HEK293 (cell line): Measurements from ENCODE around the gene CYP2C8.

Experiments
- CTCF ChIA-PET: fragments of 350-600 bp; formaldehyde crosslinking; extraction: SDS; loops from one replicate; lab custom pipeline; 2021; ENCODE audit warnings: antibody characterized with exemption; lab: Yijun Ruan, JAX
- POLR2A ChIA-PET: fragments of 300-600 bp; formaldehyde crosslinking; extraction: SDS; loops from one replicate; lab custom pipeline; 2020; ENCODE audit warnings: antibody characterized with exemption, inconsistent platforms; lab: Yijun Ruan, JAX
- H3K27ac ChIP-seq: fragments of 200-500 bp; sonication (Bioruptor generic); 2 replicates; pipeline ENCODE4 v1.5.1; 2014; ENCODE audit warnings: low read depth, low read length, control low read depth, inconsistent platforms; ENCODE audit errors: extremely low read depth
- H3K36me3 ChIP-seq, 2 experiments: fragments of 200-500 bp in 1 of 2; sonication (Bioruptor generic) in 1 of 2; 1 replicate in 1 of 2; 2 replicates in 1 of 2; pipeline ENCODE4 v1.5.1; 2014 to 2017; ENCODE audit warnings: inconsistent platforms in 2 of 2, low read length in 2 of 2; ENCODE audit not compliant: control insufficient read depth in 2 of 2, insufficient read depth in 1 of 2
- H3K4me1 ChIP-seq: fragments of 200-500 bp; sonication (Bioruptor generic); 2 replicates; pipeline ENCODE4 v1.5.1; 2014; ENCODE audit warnings: mild to moderate bottlenecking, low read length, inconsistent platforms; ENCODE audit not compliant: control insufficient read depth, insufficient read depth
- H3K4me3 ChIP-seq: 2 replicates; pipeline ENCODE4 v1.5.1; 2011; ENCODE audit warnings: low read depth, mild to moderate bottlenecking, control low read depth, low read length, moderate library complexity
- H3K9me3 ChIP-seq: fragments of 200-500 bp; sonication (Bioruptor generic); 2 replicates; pipeline ENCODE4 v1.5.1; 2014; ENCODE audit warnings: low read depth, low read length, inconsistent platforms; ENCODE audit not compliant: control insufficient read depth, insufficient read depth
- TCF7L2 ChIP-seq: IDR thresholded peaks from 2 replicates; pipeline ENCODE4 v1.6.1; 2011; ENCODE audit warnings: low read depth, mild to moderate bottlenecking, inconsistent platforms, low read length, moderate library complexity, borderline replicate concordance
- ZBTB17 ChIP-seq: fragments of 450-650 bp; formaldehyde crosslinking; IDR thresholded peaks from 2 replicates; pipeline ENCODE4 v1.5.1; 2016; ENCODE audit warnings: missing biosample characterization, missing genetic modification characterization
- ZBTB21 ChIP-seq: fragments of 450-650 bp; formaldehyde crosslinking; IDR thresholded peaks from 2 replicates; pipeline ENCODE4 v1.5.1; 2017; ENCODE audit warnings: missing biosample characterization, missing genetic modification characterization
- ZNF138 ChIP-seq: fragments of 450-650 bp; formaldehyde crosslinking; IDR thresholded peaks from 2 replicates; pipeline ENCODE4 v1.5.1; 2016; ENCODE audit warnings: missing biosample characterization, missing genetic modification characterization, borderline replicate concordance
- ZNF175 ChIP-seq: fragments of 450-650 bp; formaldehyde crosslinking; IDR thresholded peaks from 2 replicates; pipeline ENCODE4 v1.5.1; 2016; ENCODE audit warnings: missing biosample characterization, missing genetic modification characterization
- ZNF2 ChIP-seq: fragments of 450-650 bp; formaldehyde crosslinking; IDR thresholded peaks from 2 replicates; pipeline ENCODE4 v1.5.1; 2016; ENCODE audit warnings: missing biosample characterization, missing genetic modification characterization
- ZNF248 ChIP-seq: fragments of 450-650 bp; formaldehyde crosslinking; IDR thresholded peaks from 2 replicates; pipeline ENCODE4 v1.5.1; 2017; ENCODE audit warnings: missing biosample characterization, missing genetic modification characterization
- ZNF341 ChIP-seq: fragments of 450-650 bp; formaldehyde crosslinking; IDR thresholded peaks from 2 replicates; pipeline ENCODE4; 2016; ENCODE audit warnings: low read depth, missing biosample characterization, missing genetic modification characterization
- ZNF416 ChIP-seq: fragments of 450-650 bp; formaldehyde crosslinking; IDR thresholded peaks from 2 replicates; pipeline ENCODE4 v1.5.1; 2016; ENCODE audit warnings: missing biosample characterization, missing genetic modification characterization
- ZNF549 ChIP-seq: fragments of 450-650 bp; IDR thresholded peaks from 2 replicates; pipeline ENCODE4 v1.5.1; 2018; ENCODE audit warnings: missing biosample characterization, missing genetic modification characterization, mild to moderate bottlenecking, inconsistent platforms, moderate library complexity
- ZNF837 ChIP-seq: fragments of 450-650 bp; formaldehyde crosslinking; IDR thresholded peaks from 2 replicates; pipeline ENCODE4 v1.5.1; 2016; ENCODE audit warnings: missing biosample characterization, missing genetic modification characterization
- ZSCAN23 ChIP-seq: fragments of 450-650 bp; formaldehyde crosslinking; IDR thresholded peaks from 2 replicates; pipeline ENCODE4 v1.5.1; 2016; ENCODE audit warnings: missing biosample characterization, missing genetic modification characterization
- TF ChIP-seq, protein P1 (sequence below): fragments of 450-650 bp; formaldehyde crosslinking; IDR thresholded peaks from 2 replicates; pipeline ENCODE4 v1.5.1; 2017; ENCODE audit warnings: missing biosample characterization, missing genetic modification characterization
- TF ChIP-seq, protein P2 (sequence below): fragments of 450-650 bp; formaldehyde crosslinking; IDR thresholded peaks from 2 replicates; pipeline ENCODE4 v1.5.1; 2016; ENCODE audit warnings: missing biosample characterization, missing genetic modification characterization, low read depth
- TF ChIP-seq, protein P3 (sequence below): fragments of 450-650 bp; formaldehyde crosslinking; IDR thresholded peaks from 2 replicates; pipeline ENCODE4 v1.5.1; 2016; ENCODE audit warnings: missing biosample characterization, missing genetic modification characterization
- TF ChIP-seq, protein P4 (sequence below): fragments of 450-650 bp; IDR thresholded peaks from 2 replicates; pipeline ENCODE4 v1.5.1; 2018; ENCODE audit warnings: missing biosample characterization, missing genetic modification characterization
- TF ChIP-seq, protein P5 (sequence below): fragments of 450-650 bp; formaldehyde crosslinking; optimal IDR thresholded peaks from 2 replicates; pipeline ENCODE3; 2016; ENCODE audit warnings: missing biosample characterization, mild to moderate bottlenecking, missing genetic modification characterization
- TF ChIP-seq, protein P6 (sequence below): fragments of 450-650 bp; formaldehyde crosslinking; IDR thresholded peaks from 2 replicates; pipeline ENCODE4 v1.5.1; 2016; ENCODE audit warnings: missing biosample characterization, missing genetic modification characterization

The CYP2C8 gene

DNA sequence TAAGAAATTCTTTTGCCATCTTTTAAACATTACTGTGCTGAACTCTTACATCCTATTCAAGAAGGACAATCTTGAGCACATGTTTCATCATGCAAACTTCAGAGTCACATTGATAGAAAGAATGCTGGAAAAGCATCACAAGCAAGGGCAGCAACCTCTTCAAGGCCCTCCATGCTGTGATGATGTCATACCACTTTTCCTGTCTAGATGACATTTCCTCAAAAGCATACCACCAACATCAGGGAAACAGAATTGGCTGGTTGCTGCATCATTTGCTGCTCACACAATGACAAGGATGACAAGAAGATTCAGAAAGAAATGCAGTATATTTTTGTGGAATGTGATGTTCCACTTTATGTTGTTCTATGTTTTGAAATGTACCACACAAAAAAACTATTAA is 37.6 kb downstream of the CYP2C8 start:
- ChIA-PET POLR2A (no interaction called here), CTCF (no interaction called here)
- Histone ChIP-seq H3K36me3 (no peaks in the 10 kb centered on the region), H3K27ac (no peak overlapping the region), H3K9me3 (no peaks in the 10 kb centered on the region; the same call in 1 of the 2 replicates), H3K4me1 (no peaks in the 10 kb centered on the region)
- TF ChIP-seq TCF7L2 (no peak), ZBTB21 (tag by site-specific recombination) (peak; percentile 47; the same call in 1 of the 2 replicates)
- TF ChIP-seq, protein P1, sequence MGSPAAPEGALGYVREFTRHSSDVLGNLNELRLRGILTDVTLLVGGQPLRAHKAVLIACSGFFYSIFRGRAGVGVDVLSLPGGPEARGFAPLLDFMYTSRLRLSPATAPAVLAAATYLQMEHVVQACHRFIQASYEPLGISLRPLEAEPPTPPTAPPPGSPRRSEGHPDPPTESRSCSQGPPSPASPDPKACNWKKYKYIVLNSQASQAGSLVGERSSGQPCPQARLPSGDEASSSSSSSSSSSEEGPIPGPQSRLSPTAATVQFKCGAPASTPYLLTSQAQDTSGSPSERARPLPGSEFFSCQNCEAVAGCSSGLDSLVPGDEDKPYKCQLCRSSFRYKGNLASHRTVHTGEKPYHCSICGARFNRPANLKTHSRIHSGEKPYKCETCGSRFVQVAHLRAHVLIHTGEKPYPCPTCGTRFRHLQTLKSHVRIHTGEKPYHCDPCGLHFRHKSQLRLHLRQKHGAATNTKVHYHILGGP (tag by site-specific recombination): peak; percentile 92
- TF ChIP-seq, protein P2, sequence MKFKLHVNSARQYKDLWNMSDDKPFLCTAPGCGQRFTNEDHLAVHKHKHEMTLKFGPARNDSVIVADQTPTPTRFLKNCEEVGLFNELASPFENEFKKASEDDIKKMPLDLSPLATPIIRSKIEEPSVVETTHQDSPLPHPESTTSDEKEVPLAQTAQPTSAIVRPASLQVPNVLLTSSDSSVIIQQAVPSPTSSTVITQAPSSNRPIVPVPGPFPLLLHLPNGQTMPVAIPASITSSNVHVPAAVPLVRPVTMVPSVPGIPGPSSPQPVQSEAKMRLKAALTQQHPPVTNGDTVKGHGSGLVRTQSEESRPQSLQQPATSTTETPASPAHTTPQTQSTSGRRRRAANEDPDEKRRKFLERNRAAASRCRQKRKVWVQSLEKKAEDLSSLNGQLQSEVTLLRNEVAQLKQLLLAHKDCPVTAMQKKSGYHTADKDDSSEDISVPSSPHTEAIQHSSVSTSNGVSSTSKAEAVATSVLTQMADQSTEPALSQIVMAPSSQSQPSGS (tag by site-specific recombination): peak; percentile 57; the same call in 1 of the 2 replicates
- TF ChIP-seq, all 188 proteins: peak for 3
- no peak overlapping the region for H3K4me3 ChIP-seq

DNA sequence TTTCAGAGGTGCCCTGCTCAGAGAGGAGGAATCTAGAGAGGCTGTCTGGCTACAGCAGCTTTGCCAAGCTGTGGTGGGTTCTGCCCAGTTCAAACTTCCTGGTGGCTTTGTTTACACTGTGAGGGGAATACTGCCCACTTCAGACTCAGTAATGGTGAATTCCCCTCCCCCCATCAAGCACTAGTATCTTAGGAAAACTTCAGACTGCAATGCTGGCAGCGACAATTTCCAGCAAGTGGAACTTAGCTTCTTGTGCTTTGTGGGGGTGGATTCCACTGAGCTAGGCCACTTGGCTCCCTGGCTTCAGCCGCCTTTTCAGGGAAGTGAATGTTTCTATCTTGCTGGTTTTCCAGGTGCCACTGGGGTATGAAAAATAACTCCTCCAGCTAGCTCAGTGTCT is 42.8 kb downstream of the CYP2C8 start:
- no peaks in the 10 kb centered on the region for H3K4me1 ChIP-seq
- no peak overlapping the region for H3K27ac ChIP-seq
- no peaks in the 10 kb centered on the region for H3K36me3 ChIP-seq
- TF ChIP-seq ZNF416 (no peak), ZBTB17 (tag by site-specific recombination) (no peak), ZNF248 (tag by site-specific recombination) (no peak), ZSCAN23 (no peak), ZNF138 (tag by site-specific recombination) (no peak), ZNF2 (tag by site-specific recombination) (no peak), ZNF341 (tag by site-specific recombination) (no peak), ZNF175 (tag by site-specific recombination) (no peak), ZNF549 (tag by site-specific recombination) (no peak), ZNF837 (tag by site-specific recombination) (no peak)
- TF ChIP-seq, protein P3, sequence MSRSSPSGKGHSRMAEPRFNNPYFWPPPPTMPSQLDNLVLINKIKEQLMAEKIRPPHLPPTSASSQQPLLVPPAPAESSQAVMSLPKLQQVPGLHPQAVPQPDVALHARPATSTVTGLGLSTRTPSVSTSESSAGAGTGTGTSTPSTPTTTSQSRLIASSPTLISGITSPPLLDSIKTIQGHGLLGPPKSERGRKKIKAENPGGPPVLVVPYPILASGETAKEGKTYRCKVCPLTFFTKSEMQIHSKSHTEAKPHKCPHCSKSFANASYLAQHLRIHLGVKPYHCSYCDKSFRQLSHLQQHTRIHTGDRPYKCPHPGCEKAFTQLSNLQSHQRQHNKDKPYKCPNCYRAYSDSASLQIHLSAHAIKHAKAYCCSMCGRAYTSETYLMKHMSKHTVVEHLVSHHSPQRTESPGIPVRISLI (tag by site-specific recombination): no peak
- TF ChIP-seq, protein P4, sequence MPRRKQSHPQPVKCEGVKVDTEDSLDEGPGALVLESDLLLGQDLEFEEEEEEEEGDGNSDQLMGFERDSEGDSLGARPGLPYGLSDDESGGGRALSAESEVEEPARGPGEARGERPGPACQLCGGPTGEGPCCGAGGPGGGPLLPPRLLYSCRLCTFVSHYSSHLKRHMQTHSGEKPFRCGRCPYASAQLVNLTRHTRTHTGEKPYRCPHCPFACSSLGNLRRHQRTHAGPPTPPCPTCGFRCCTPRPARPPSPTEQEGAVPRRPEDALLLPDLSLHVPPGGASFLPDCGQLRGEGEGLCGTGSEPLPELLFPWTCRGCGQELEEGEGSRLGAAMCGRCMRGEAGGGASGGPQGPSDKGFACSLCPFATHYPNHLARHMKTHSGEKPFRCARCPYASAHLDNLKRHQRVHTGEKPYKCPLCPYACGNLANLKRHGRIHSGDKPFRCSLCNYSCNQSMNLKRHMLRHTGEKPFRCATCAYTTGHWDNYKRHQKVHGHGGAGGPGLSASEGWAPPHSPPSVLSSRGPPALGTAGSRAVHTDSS: no peak
- TF ChIP-seq, protein P5, sequence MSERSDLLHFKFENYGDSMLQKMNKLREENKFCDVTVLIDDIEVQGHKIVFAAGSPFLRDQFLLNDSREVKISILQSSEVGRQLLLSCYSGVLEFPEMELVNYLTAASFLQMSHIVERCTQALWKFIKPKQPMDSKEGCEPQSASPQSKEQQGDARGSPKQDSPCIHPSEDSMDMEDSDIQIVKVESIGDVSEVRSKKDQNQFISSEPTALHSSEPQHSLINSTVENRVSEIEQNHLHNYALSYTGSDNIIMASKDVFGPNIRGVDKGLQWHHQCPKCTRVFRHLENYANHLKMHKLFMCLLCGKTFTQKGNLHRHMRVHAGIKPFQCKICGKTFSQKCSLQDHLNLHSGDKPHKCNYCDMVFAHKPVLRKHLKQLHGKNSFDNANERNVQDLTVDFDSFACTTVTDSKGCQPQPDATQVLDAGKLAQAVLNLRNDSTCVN (tag by site-specific recombination): no peak
- TF ChIP-seq, protein P6, sequence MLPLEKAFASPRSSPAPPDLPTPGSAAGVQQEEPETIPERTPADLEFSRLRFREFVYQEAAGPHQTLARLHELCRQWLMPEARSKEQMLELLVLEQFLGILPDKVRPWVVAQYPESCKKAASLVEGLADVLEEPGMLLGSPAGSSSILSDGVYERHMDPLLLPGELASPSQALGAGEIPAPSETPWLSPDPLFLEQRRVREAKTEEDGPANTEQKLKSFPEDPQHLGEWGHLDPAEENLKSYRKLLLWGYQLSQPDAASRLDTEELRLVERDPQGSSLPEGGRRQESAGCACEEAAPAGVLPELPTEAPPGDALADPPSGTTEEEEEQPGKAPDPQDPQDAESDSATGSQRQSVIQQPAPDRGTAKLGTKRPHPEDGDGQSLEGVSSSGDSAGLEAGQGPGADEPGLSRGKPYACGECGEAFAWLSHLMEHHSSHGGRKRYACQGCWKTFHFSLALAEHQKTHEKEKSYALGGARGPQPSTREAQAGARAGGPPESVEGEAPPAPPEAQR (tag by site-specific recombination): no peak
- TF ChIP-seq, all 188 proteins: peak for 0
- H3K4me3 ChIP-seq: no peak overlapping the region
- POLR2A ChIA-PET: no interaction called here
- no peaks in the 10 kb centered on the region; the same call in 1 of the 2 replicates for H3K9me3 ChIP-seq
- CTCF ChIA-PET: interaction anchor here (0.7 kb wide), 1 partner anchor 234 kb away, joined by 3 read pairs; no protein-coding TSS in a partner anchor
